ENCODE results near the gene CREB3L2.
"Not testable (repeated sequence)": the region's sequence is repeated elsewhere in the genome, so short reads cannot be mapped to it uniquely, and the experiment has no call there.

The CREB3L2 gene

GRCh38 chr7:137846827-137847567, 154.9 kb downstream of the CREB3L2 start, which contains the start of gene DGKI:
TSS of gene DGKI (minus strand) at chr7:137846974.
- FAIRE-seq (no peak), DNase-seq (ENCODE audit: low spot score) (no peak)

- FAIRE-seq: no peak
Observed at GRCh38 chr7:137846549-137846826, 155.4 kb downstream of the CREB3L2 start.

GRCh38 chr7:137844677-137845425, 157.0 kb downstream of the CREB3L2 start:
- no peak for DNase-seq (ENCODE audit: low spot score)
- FAIRE-seq: no peak

More at GRCh38 chr7:137846549-137846826, 155.4 kb downstream of the CREB3L2 start:
- DNase-seq (ENCODE audit: low spot score): no peak

GRCh38 chr7:137839903-137840779, 161.7 kb downstream of the CREB3L2 start:
- DNase-seq (ENCODE audit: low spot score) (no peak), FAIRE-seq (no peak)

- no peak for DNase-seq (ENCODE audit: low spot score)
- FAIRE-seq: no peak
Observed at GRCh38 chr7:137838706-137839315, 163.1 kb downstream of the CREB3L2 start.

- FAIRE-seq (no peak), DNase-seq (ENCODE audit: low spot score) (no peak)
Observed at GRCh38 chr7:137836541-137836940, 165.3 kb downstream of the CREB3L2 start.

- no peak for FAIRE-seq
- DNase-seq (ENCODE audit: low spot score): no peak
Observed at GRCh38 chr7:137836113-137836509, 165.8 kb downstream of the CREB3L2 start.

GRCh38 chr7:137835486-137836112, 166.3 kb downstream of the CREB3L2 start:
- FAIRE-seq (no peak), DNase-seq (ENCODE audit: low spot score) (no peak)

GRCh38 chr7:137834552-137834951, 167.3 kb downstream of the CREB3L2 start:
- no peak for DNase-seq (ENCODE audit: low spot score)
- no peak for FAIRE-seq

- not testable (repeated sequence) for DNase-seq (ENCODE audit: low spot score); FAIRE-seq
Observed at GRCh38 chr7:137832990-137833389, 168.9 kb downstream of the CREB3L2 start.

GRCh38 chr7:137832382-137832781, 169.5 kb downstream of the CREB3L2 start:
- FAIRE-seq (no peak), DNase-seq (ENCODE audit: low spot score) (no peak)

- DNase-seq (ENCODE audit: low spot score); FAIRE-seq: not testable (repeated sequence)
Observed at GRCh38 chr7:137831555-137831954, 170.3 kb downstream of the CREB3L2 start.

GRCh38 chr7:137829337-137829992, 172.4 kb downstream of the CREB3L2 start:
- DNase-seq (ENCODE audit: low spot score) (no peak), FAIRE-seq (no peak)

- no peak for DNase-seq (ENCODE audit: low spot score)
- no peak for FAIRE-seq
Observed at GRCh38 chr7:137828456-137828855, 173.4 kb downstream of the CREB3L2 start.

GRCh38 chr7:137825489-137825888, 176.4 kb downstream of the CREB3L2 start:
- FAIRE-seq: no peak

More at GRCh38 chr7:137825489-137825888, 176.4 kb downstream of the CREB3L2 start:
- DNase-seq (ENCODE audit: low spot score): no peak

All from RCC 7860 (cell line).